Tibial nerve (tissue), 4 donors: ENCODE data around the gene DAB1.

Experiments used
- EP300 ChIP-seq, 2 donors: sonication (generic); formaldehyde crosslinking; IDR thresholded peaks; one replicate each; pipeline ENCODE4 v1.6.1; 2017; ENCODE audit warnings: antibody characterized with exemption in 2 of 2, mild to moderate bottlenecking in 1 of 2
- POLR2A ChIP-seq, 2 donors: fragments of 450-650 bp; IDR thresholded peaks; one replicate each; pipeline ENCODE4 v1.6.1; 2017; ENCODE audit warnings: antibody characterized with exemption in 2 of 2, mild to moderate bottlenecking in 2 of 2, moderate library complexity in 2 of 2
- TF ChIP-seq, protein P1 (sequence below), 5 experiments: fragments of 200-600 bp in 3 of 5; fragments of 450-650 bp in 2 of 5; sonication (generic) in 3 of 5; IDR thresholded peaks; one replicate each; pipeline ENCODE4 v1.5.1; 2016 to 2019; ENCODE audit warnings: antibody characterized with exemption in 5 of 5, mild to moderate bottlenecking in 3 of 5, moderate library complexity in 2 of 5

DNA sequence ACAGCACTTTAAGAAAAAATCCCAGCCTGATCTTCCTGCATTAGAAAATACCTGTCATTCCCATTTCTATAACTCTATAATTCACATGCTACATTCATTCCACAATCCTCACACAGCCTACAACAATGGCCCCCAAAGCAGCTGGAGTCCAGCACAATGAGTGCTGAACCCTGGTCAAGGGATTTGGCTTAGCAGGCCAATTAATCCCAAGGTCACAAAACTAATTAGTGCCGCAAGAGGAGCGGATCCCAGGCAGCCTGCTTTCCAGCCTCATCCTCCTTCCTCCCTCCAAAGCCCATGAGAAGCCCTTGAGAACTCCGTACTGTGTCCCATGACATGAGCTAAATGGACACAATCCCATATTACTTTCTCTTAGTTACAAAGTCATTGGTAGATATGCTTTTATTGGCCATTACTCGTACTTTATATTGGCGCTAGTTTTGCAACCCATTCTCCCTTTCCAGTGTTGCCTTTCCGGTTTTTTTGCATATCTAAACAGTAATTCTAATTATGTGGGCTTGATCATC lies 94.8 kb downstream of the DAB1 start:
- TF ChIP-seq, protein P1, sequence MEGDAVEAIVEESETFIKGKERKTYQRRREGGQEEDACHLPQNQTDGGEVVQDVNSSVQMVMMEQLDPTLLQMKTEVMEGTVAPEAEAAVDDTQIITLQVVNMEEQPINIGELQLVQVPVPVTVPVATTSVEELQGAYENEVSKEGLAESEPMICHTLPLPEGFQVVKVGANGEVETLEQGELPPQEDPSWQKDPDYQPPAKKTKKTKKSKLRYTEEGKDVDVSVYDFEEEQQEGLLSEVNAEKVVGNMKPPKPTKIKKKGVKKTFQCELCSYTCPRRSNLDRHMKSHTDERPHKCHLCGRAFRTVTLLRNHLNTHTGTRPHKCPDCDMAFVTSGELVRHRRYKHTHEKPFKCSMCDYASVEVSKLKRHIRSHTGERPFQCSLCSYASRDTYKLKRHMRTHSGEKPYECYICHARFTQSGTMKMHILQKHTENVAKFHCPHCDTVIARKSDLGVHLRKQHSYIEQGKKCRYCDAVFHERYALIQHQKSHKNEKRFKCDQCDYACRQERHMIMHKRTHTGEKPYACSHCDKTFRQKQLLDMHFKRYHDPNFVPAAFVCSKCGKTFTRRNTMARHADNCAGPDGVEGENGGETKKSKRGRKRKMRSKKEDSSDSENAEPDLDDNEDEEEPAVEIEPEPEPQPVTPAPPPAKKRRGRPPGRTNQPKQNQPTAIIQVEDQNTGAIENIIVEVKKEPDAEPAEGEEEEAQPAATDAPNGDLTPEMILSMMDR (IDR thresholded peaks at IDR 0.05), result no peak
- no peak for TF ChIP-seq POLR2A (IDR thresholded peaks at IDR 0.05)
- TF ChIP-seq EP300 (IDR thresholded peaks at IDR 0.05), result no peak
